B cell (primary cell): Measurements from ENCODE around the gene HOXA5. TPM values are rescaled to one million over a fixed set of nuclear protein-coding genes. Genes with fewer than 3 reads are reported as not detected.

Experiments used
- ATAC-seq: fragments of 200-7000 bp; cut with Tn5 transposase; one replicate; pipeline ENCODE4 v1.10.0; 2021; ENCODE audit warnings: low read depth, mild to moderate bottlenecking, moderate number of reproducible peaks, moderate library complexity
- CTCF ChIA-PET: fragments of 350-600 bp; sonication (Branson Sonifier 250); formaldehyde crosslinking; loops from one replicate; lab custom pipeline; 2021; ENCODE audit warnings: antibody characterized with exemption, inconsistent platforms; lab: Charles Lee
- POLR2A ChIA-PET: fragments of 350-600 bp; sonication (Branson Sonifier 250); formaldehyde crosslinking; loops from one replicate; lab custom pipeline; 2021; ENCODE audit warnings: antibody characterized with exemption; lab: Charles Lee
- DNase-seq: peaks from one replicate; pipeline ENCODE4 v3.0.0; 2013
- H2AFZ ChIP-seq: 2 replicates; pipeline ENCODE4 v1.6.1; 2012; ENCODE audit warnings: mild to moderate bottlenecking, low read depth, low read length; ENCODE audit not compliant: insufficient read depth, poor library complexity, severe bottlenecking
- H3K27ac ChIP-seq, 2 donors: 1 replicate in 1 of 2; 2 replicates in 1 of 2; pipeline ENCODE4 v1.5.1; 2012 to 2013; ENCODE audit warnings: low read length in 2 of 2, mild to moderate bottlenecking in 2 of 2, moderate library complexity in 1 of 2
- H3K27me3 ChIP-seq, 4 experiments: fragments of 200-600 bp in 1 of 4; sonication (generic) in 1 of 4; replicated peaks in 1 of 4; 1 replicate in 2 of 4; 2 replicates in 2 of 4; pipeline versions ENCODE4 v1.6.1 to v1.7.0; 2013 to 2016; ENCODE audit warnings: low read length in 3 of 4, mild to moderate bottlenecking in 2 of 4, mixed read lengths in 1 of 4, moderate library complexity in 1 of 4; ENCODE audit not compliant: insufficient read depth in 4 of 4, control insufficient read depth in 3 of 4; ENCODE audit errors: control extremely low read depth in 1 of 4
- H3K36me3 ChIP-seq, 2 experiments: replicated peaks in 1 of 2; 1 replicate in 1 of 2; 2 replicates in 1 of 2; pipeline versions ENCODE4 v1.6.1 to v1.7.1; 2013; ENCODE audit warnings: low read length in 1 of 2; ENCODE audit not compliant: insufficient read depth in 2 of 2, control insufficient read depth in 1 of 2; ENCODE audit errors: control extremely low read depth in 1 of 2, extremely low read depth in 1 of 2
- H3K4me1 ChIP-seq, 2 donors: fragments of 200-600 bp in 1 of 2; sonication (generic) in 1 of 2; 1 replicate in 1 of 2; 2 replicates in 1 of 2; pipeline versions ENCODE4 v1.5.1 to v1.6.1; 2013 to 2017; ENCODE audit warnings: low read length in 2 of 2; ENCODE audit not compliant: control insufficient read depth in 2 of 2, insufficient read depth in 2 of 2
- H3K4me2 ChIP-seq: replicated peaks from 2 replicates; pipeline ENCODE3; 2012; ENCODE audit warnings: mild to moderate bottlenecking, low read depth, low read length; ENCODE audit not compliant: poor library complexity, severe bottlenecking
- H3K4me3 ChIP-seq, 5 experiments: fragments of 200-600 bp in 1 of 5; sonication (generic) in 1 of 5; 1 replicate in 3 of 5; 2 replicates in 2 of 5; pipeline versions ENCODE4 v1.5.1 to v1.7.0; 2011 to 2016; ENCODE audit warnings: low read length in 4 of 5, mild to moderate bottlenecking in 4 of 5, low read depth in 2 of 5, control low read depth in 1 of 5, moderate library complexity in 1 of 5; ENCODE audit not compliant: insufficient read depth in 1 of 5; ENCODE audit errors: control extremely low read depth in 1 of 5, extremely low read depth in 1 of 5
- H3K79me2 ChIP-seq: fragments of 200-600 bp; sonication (generic); one replicate; pipeline ENCODE4 v1.6.0; 2016; ENCODE audit warnings: low read length; ENCODE audit not compliant: control insufficient read depth, insufficient read depth
- H3K9ac ChIP-seq: fragments of 200-600 bp; sonication (generic); 2 replicates; pipeline ENCODE4 v1.6.1; 2017; ENCODE audit warnings: mild to moderate bottlenecking, low read length, moderate library complexity
- H3K9me3 ChIP-seq, 3 donors: one replicate each; pipeline versions ENCODE4 v1.6.1 to v1.7.1; 2013; ENCODE audit warnings: low read length in 2 of 3; ENCODE audit not compliant: control insufficient read depth in 2 of 3, insufficient read depth in 1 of 3; ENCODE audit errors: control extremely low read depth in 1 of 3
- H4K20me1 ChIP-seq: 2 replicates; pipeline ENCODE4 v1.6.0; 2012; ENCODE audit warnings: mild to moderate bottlenecking, low read length; ENCODE audit not compliant: insufficient read depth, control insufficient read depth, poor library complexity, severe bottlenecking
- H3K27ac Mint-ChIP-seq: one replicate; pipeline ENCODE4 v1.8.0; 2021; ENCODE audit warnings: mixed read lengths
- H3K27me3 Mint-ChIP-seq: one replicate; pipeline ENCODE4 v1.8.0; 2021; ENCODE audit warnings: mixed read lengths
- H3K4me1 Mint-ChIP-seq: one replicate; pipeline ENCODE4 v1.8.0; 2021; ENCODE audit warnings: mixed read lengths
- H3K4me3 Mint-ChIP-seq: one replicate; pipeline ENCODE4 v1.8.0; 2021; ENCODE audit warnings: mixed read lengths
- H3K9me3 Mint-ChIP-seq: one replicate; pipeline ENCODE4 v1.8.0; 2022; ENCODE audit warnings: mixed read lengths; ENCODE audit not compliant: insufficient read depth
- EZH2 ChIP-seq: IDR thresholded peaks from 2 replicates; pipeline ENCODE4 v1.6.1; 2012; ENCODE audit warnings: borderline replicate concordance, low read depth, mild to moderate bottlenecking, moderate library complexity, low read length; ENCODE audit not compliant: insufficient read depth, poor library complexity, severe bottlenecking
- WGBS: methylation state at CpG from one replicate; pipeline ENCODE4 v1.1.5; 2013; ENCODE audit warnings: missing lambda C conversion rate; ENCODE audit not compliant: insufficient coverage; 5-methylcytosine and 5-hydroxymethylcytosine counted together
- intact Hi-C: fragments of 100-400 bp; cut with micrococcal nuclease; formaldehyde crosslinking; loops from one replicate; pipeline ENCODE4 v1.10.0; 2022
- polyA plus RNA-seq: library from polyadenylated mRNA; depleted of rRNA; stranded (reverse); fragments of >200 nt; gene quantifications from 2 replicates; pipeline ENCODE4 v1.2.3, GENCODE V29; 2012
- total RNA-seq, 2 donors: library from RNA; stranded (reverse); fragments of 120-200 nt in 1 of 2; gene quantifications; 1 replicate in 1 of 2; 2 replicates in 1 of 2; pipeline versions ENCODE4 v1.2.3 to v1.2.4, GENCODE V29; 2013 to 2022
- TF ChIP-seq, protein P1 (sequence below): fragments of 200-600 bp; IDR thresholded peaks from one replicate; pipeline ENCODE4 v1.8.0; 2022; ENCODE audit warnings: antibody characterized with exemption, mild to moderate bottlenecking

HOXA5 gene
- total and polyA plus RNA-seq, 2 donors (not counting 1 experiment from before 2014, with no cell fraction given), result not detected

DNA sequence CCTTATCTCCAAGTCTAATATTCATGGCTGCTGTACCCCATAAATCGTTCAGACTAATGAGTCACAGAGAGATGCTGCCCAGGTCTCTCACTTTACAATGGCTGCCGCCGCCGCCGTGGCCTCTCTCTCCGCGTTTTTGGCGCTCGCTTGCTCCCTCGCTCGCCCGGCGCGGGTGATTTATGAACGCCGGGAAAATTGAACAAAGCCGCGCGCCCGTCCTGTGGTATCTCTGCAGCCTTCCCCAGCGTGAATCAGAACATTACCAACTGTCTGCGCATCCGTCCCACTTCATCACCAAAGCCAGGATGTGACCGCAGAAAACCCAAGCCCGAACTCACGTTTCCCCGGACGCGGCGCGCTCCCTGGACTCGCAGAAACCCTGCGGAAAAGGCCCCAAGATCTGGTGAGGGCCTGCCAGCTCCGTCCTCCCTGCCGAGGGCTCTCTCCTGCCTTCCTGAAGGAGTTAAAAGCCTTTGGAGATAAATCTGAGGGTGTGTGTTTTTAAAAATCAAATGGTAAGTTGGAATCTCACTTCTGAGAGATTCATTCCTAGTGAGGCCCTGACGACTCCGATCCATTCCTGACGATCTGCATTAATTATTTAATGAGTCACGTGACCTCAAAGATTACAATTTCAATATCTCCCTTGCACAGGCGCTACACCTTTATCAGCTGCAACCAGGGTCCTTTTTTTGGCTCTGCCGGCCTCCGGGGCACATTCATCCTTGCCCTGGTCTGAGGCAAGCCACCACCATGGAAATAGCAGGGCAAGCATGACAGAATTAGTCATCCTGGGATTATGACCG lies 19.2 kb downstream of the HOXA5 start:
- H3K9me3 ChIP-seq, result peaks cover 0 to 6% (median 0%) of the 10 kb centered on the region in 3 donors
- H3K27ac ChIP-seq, result no peak overlapping the region
- POLR2A ChIA-PET, result no interaction called here
- intact Hi-C loops, result no loop called here
- Mint-ChIP-seq H3K27me3 (peaks cover 40% of the 10 kb centered on the region), H3K9me3 (peaks cover 2% of the 10 kb centered on the region), H3K4me1 (no peaks in the 10 kb centered on the region), H3K27ac (no peak overlapping the region), H3K4me3 (no peak overlapping the region)
- H3K4me2 ChIP-seq, result no peak overlapping the region
- DNase-seq, result no peak
- WGBS, result 95% methylated on average over 41 of the region's 43 CpGs
- H3K79me2 ChIP-seq, result no peaks in the 10 kb centered on the region
- no peaks in the 10 kb centered on the region for H4K20me1 ChIP-seq
- H2AFZ ChIP-seq, result no peak overlapping the region
- H3K27me3 ChIP-seq, result peaks cover 0 to 4% (median 2%) of the 10 kb centered on the region in 4 experiments
- ATAC-seq, result no peak
- H3K4me1 ChIP-seq, result no peaks in the 10 kb centered on the region
- no peak overlapping the region for H3K4me3 ChIP-seq
- H3K36me3 ChIP-seq, result no peaks in the 10 kb centered on the region
- H3K9ac ChIP-seq, result no peak overlapping the region
- TF ChIP-seq EZH2, result no peak
- TF ChIP-seq, protein P1, sequence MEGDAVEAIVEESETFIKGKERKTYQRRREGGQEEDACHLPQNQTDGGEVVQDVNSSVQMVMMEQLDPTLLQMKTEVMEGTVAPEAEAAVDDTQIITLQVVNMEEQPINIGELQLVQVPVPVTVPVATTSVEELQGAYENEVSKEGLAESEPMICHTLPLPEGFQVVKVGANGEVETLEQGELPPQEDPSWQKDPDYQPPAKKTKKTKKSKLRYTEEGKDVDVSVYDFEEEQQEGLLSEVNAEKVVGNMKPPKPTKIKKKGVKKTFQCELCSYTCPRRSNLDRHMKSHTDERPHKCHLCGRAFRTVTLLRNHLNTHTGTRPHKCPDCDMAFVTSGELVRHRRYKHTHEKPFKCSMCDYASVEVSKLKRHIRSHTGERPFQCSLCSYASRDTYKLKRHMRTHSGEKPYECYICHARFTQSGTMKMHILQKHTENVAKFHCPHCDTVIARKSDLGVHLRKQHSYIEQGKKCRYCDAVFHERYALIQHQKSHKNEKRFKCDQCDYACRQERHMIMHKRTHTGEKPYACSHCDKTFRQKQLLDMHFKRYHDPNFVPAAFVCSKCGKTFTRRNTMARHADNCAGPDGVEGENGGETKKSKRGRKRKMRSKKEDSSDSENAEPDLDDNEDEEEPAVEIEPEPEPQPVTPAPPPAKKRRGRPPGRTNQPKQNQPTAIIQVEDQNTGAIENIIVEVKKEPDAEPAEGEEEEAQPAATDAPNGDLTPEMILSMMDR, result no peak
- CTCF ChIA-PET, result interaction anchor here (1.1 kb wide), 1 partner anchor 8 kb away, joined by 4 read pairs; no protein-coding TSS in a partner anchor

DNA sequence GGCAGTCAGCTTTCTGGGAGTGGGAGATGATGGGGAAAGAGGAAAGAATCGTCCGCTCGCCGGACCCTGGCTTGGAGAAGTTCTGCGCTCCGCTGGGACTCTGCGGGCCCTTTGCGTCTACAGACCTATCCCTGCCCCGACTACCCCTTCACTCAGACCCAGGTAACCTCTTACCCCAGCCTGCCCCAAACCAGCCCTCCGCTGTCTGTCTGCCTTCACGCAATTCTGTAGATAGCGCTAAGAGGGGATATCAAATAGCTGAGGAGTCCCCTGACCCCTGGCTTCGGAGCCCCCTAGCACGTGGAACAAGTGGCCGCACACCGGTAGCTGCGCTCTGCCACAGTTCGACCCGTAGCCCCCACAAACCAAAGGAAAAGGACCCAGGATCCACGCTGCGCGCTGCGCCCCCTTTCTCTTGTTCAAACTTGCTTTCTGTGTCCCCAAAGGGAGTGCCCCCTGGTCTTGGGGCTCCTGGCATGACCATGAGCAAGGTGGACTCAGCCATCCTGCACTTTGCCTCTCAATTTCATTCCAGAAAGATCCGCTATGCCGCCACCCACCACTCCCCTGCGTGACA lies 19.9 kb downstream of the HOXA5 start:
- peaks cover 35% of the 10 kb centered on the region for H3K27me3 Mint-ChIP-seq
- Histone ChIP-seq H4K20me1 (no peaks in the 10 kb centered on the region), H3K9ac (no peak overlapping the region), H3K27me3 (peaks cover 0 to 4% (median 2%) of the 10 kb centered on the region in 4 experiments), H2AFZ (no peak overlapping the region), H3K4me1 (no peaks in the 10 kb centered on the region), H3K27ac (no peak overlapping the region), H3K4me2 (no peak overlapping the region), H3K4me3 (no peak overlapping the region), H3K79me2 (no peaks in the 10 kb centered on the region), H3K9me3 (peaks cover 0 to 3% (median 0%) of the 10 kb centered on the region in 3 donors), H3K36me3 (no peaks in the 10 kb centered on the region)
- ATAC-seq (no peak), DNase-seq (no peak)
- ChIA-PET CTCF (no interaction called here), POLR2A (no interaction called here)
- H3K4me1 Mint-ChIP-seq, result no peaks in the 10 kb centered on the region
- TF ChIP-seq, protein P1, result no peak
- TF ChIP-seq EZH2, result no peak
- intact Hi-C loops, result no loop called here
- H3K9me3 Mint-ChIP-seq, result no peaks in the 10 kb centered on the region
- no peak overlapping the region for H3K27ac Mint-ChIP-seq
- 98% methylated on average over 18 of the region's 26 CpGs for WGBS
- H3K4me3 Mint-ChIP-seq, result no peak overlapping the region
